ENCODE data around the gene EPC1.

GRCh38 chr10:32329061-32329460 is 17.9 kb downstream of the EPC1 start:
- TF ChIP-seq CTCF (conservative IDR thresholded peaks at IDR 0.05; ENCODE audit: low read length) (no peak), EZH2phosphoT487 (IDR thresholded peaks at IDR 0.05; ENCODE audit: borderline replicate concordance) (no peak)

Measured in Loucy (cell line).